UCSD-AML1 (cell line): ENCODE measurements around the gene SULT1A2.
"Not testable (repeated sequence)": the region's sequence is repeated elsewhere in the genome, so short reads cannot be mapped to it uniquely, and the experiment has no call there.

Experiments
- DNase-seq: peaks from one replicate; lab custom pipeline; 2025; ENCODE audit not compliant: unreplicated experiment; lab: John Stamatoyannopoulos, UW

The SULT1A2 gene

DNA sequence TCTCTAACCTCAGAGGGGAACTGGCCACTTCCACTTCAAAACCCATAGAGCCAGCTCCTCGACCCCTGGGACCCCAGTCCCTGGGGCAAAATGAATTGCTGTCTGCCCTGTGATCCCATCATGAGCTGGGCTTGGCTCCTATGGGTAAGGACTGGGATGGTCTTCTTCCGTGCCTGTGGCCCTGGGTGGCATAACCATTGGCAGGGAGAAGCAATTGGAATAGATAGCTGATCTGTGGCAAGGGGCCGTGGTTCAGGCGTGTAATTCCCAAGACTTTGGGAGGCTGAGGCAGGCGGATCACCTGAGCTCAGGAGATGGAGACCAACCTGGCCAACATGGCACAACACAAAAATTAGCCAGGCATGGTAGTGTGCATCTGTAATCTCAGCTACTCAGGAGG is 4.3 kb downstream of the SULT1A2 start:
- no peak for DNase-seq

- no peak for DNase-seq
These were observed 5.5 kb downstream of the SULT1A2 start for GRCh38 chr16:28591355-28591754.

- no peak for DNase-seq
These were observed 6.2 kb downstream of the SULT1A2 start for GRCh38 chr16:28590384-28591340.

DNA sequence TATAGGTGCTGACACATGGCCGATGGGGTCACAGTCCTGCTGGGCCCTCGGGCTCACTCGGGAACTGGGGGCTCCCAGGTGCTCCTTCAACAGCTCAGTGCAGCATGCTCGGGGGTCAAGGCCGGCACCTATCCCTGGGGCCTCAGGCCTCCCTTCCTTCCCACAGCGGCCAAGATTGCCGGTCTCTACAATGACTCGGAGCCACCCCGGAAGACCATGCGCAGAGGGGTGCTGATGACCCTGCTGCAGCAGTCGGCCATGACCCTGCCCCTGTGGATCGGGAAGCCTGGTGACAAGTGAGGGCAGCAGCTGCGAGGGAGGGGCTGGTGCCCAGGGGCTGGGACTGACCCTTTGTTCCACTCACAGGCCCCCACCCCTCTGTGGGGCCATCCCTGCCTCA is 6.9 kb downstream of the SULT1A2 start:
- no peak for DNase-seq

- no peak for DNase-seq
These were observed 7.8 kb downstream of the SULT1A2 start for GRCh38 chr16:28589069-28589468.

- no peak for DNase-seq
These were observed 9.5 kb downstream of the SULT1A2 start for GRCh38 chr16:28587386-28587785.

DNA sequence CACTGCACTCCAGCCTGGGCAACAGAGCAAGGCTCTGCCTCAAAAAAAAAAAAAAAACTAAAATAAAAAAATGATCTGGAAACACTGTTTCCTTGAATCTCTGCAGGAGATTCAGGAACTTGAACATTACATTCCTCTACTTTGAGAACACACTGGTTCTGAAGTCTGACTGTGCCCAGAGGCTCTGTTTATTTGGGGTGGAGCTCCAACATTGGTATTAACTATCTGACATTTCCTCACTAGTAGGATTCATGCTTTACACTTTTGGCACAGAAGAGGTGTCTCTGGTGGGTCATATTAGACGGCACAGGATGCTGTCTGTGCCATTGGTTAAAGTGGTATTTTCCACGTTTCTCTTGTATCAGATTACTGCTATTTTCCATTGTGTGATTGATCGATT is 10.4 kb downstream of the SULT1A2 start:
- no peak for DNase-seq

DNA sequence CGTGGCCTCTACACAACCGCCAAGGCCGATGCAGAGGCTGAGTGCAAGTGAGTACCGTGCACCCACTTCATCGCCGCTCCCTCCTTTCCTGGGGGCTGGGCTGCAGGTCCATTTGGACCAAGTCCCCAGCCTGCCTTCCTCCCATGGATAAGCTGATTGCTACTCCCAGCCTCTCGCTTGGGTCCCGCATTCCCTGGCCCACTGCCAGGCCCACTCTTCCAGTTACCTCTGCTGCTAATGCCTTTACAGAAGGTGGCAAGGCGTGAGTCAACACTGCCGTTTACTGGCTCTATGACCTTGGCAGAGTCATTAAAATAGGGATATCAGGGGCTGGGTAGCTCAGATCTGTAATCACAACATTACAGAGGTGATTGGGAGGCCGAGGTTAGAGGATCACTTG is 11.2 kb downstream of the SULT1A2 start:
- no peak for DNase-seq

- no peak for DNase-seq
These were observed 16.0 kb downstream of the SULT1A2 start for GRCh38 chr16:28580726-28581315.

GRCh38 chr16:28575446-28576109 is 21.3 kb downstream of the SULT1A2 start:
- no peak for DNase-seq

GRCh38 chr16:28574925-28575324 is 21.9 kb downstream of the SULT1A2 start:
- DNase-seq, result no peak

GRCh38 chr16:28573738-28574718 is 22.8 kb downstream of the SULT1A2 start:
- no peak for DNase-seq

DNA sequence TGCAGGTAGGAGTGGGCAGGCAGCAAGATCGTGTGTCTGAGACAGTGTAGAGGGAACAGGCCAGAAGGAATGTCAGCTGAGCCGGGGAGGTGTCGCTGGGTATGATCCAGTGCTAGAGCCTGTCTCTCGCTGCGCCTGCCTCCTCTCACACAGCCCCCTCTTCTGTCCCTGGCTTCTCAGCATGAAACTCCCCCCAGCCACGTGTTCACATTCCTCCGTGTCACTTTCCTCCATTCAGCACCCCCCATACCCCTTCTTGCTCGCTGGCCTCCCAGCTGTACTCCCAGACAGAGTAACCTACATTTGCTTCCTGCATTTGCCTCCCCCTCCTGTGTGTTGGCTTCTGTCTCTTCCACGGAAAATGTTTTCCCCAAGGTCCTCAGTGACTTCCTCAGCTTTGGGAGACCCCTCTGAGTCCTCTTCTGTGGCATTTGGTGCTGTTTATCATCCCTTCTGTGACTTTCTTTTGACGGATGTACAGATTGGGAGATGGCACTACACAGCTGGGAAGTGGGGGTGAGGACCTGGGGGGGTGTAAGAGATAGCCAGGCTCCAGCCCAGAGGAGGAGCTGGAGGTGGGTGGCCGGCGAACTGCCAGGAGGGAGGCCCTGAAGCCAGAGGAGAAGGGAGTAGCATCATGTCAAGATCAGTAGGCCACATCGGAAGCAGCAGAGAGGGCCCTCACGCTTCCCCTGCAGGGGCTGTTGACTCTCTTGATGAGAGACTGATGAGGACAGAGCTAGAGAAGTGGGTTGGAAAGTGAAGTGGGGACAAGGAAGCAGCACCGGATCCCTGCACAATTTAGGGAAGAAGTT is 23.9 kb downstream of the SULT1A2 start:
- DNase-seq, result no peak

DNA sequence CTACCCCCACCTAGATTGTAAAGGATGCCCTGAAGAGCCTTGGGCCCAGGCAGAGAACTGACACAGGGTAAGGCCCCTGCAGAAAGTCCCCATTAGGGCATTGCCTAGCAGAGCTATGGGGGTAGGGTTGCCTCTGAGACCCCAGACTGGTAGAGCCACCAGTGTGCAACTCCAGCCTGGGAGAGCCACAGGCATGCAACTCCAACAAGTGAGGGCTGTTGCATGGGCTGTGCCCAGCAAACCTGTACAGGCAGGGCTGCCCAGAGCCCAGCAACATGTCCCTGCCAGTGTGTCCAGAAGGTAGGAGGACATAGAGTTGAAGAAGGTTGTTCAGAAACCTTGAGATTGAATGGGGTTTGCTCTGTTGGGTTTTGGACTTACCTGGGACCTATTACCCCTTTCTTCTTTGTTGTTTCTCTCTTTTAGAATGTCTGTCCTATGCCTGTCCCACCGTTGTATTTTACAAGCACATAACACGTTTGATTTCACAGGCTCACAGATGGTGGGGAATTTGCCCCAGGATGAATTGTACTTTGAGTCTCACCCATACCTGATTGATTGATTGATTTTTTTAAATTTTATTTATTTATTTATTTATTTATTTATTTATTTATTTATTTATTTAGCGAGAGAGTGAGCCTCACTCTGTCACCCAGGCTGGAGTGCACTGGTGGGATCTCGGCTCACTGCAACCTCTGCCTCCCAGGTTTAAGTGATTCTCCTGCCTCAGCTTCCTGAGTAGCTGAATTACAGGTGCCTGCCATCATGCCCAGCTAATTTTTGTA is 26.7 kb downstream of the SULT1A2 start:
- DNase-seq, result no peak

DNA sequence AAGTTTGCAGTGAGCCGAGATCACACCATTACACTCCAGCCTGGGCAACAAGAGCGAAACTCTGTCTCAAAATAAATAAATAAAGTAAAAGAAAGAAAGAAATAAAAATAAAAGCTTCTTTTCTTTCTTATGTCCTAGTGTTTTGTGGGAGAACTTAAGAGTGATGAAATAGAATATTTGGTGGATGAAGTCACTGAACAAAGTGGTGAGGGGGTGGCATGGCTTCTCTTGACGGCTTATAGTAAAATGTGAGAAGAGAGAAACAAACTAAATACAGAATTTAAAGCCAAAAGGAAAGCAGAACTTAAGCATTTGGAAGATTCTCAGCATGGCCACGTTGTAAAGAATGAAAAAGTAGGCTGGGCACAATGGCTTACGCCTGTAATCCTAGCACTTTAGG is 27.8 kb downstream of the SULT1A2 start:
- no peak for DNase-seq

- DNase-seq, result no peak
These were observed 29.6 kb downstream of the SULT1A2 start for GRCh38 chr16:28567292-28567691.

GRCh38 chr16:28566233-28566925 is 30.5 kb downstream of the SULT1A2 start:
- DNase-seq, result not testable (repeated sequence)

DNA sequence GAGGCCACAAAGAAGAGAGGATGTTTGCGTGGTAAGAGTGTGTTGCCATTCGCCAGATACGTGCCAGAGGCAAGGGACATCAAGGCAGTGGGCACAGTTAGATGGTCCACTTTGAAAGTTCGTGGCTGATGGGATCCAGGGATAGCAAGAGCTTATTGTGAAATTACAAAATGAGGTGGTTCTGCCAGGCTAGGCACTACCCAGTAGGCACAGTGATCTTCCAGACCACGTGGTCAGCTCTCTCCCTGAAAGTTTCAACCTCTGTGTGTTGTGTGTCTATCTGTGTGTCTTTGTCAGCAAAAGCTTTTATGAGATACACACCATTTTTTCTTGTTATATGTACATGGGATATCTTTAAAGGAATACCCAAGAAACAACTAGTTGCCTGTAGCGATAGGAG is 33.6 kb downstream of the SULT1A2 start:
- DNase-seq, result no peak

GRCh38 chr16:28562199-28562598 is 34.7 kb downstream of the SULT1A2 start:
- no peak for DNase-seq
